GM12878 (cell line): Measurements from ENCODE around the gene CD14. TPM values are rescaled to one million over a fixed set of nuclear protein-coding genes. Genes with fewer than 3 reads are reported as not detected.
A peak's percentile ranks its signal among the peaks of the same experiment; 100 is the strongest.

ENCODE experiments used
- ATAC-seq: fragments of 200-7000 bp; cut with Tn5 transposase; 3 replicates; pipeline ENCODE4 v1.9.1; 2020; ENCODE audit warnings: mild to moderate bottlenecking, moderate library complexity
- BruUV-seq: library from RNA; stranded (reverse); fragments of 400-500 nt; replicated peaks from 2 replicates; lab custom pipeline; 2021; lab: Mats Ljungman, UMichigan
- CTCF ChIA-PET: fragments of 300-600 bp; sonication (Branson Sonifier 250); formaldehyde crosslinking; extraction: SDS; loops from one replicate; lab custom pipeline; 2021; ENCODE audit warnings: inconsistent platforms; lab: Yijun Ruan, JAX
- POLR2A ChIA-PET: fragments of 350-600 bp; formaldehyde crosslinking; extraction: SDS; loops from one replicate; lab custom pipeline; 2021; ENCODE audit warnings: inconsistent platforms; lab: Charles Lee
- RAD21 ChIA-PET: fragments of 300-600 bp; sonication (Branson Sonifier 250); formaldehyde crosslinking; loops from one replicate; lab custom pipeline; 2023; ENCODE audit warnings: antibody characterized with exemption; ENCODE audit not compliant: unreplicated experiment; lab: Charles Lee
- SMC1A ChIA-PET: fragments of 300-600 bp; sonication (Branson Sonifier 250); formaldehyde crosslinking; loops from one replicate; lab custom pipeline; 2023; ENCODE audit not compliant: unreplicated experiment, uncharacterized antibody; lab: Charles Lee
- DNase-seq: peaks from one replicate; pipeline ENCODE4 v3.0.0-alpha.2; 2011; ENCODE audit warnings: low read depth, low spot score
- FAIRE-seq: peaks from 3 replicates; lab custom pipeline; 2011; peaks lifted over from hg19 to GRCh38; lab: Jason Lieb, UNC
- H2AFZ ChIP-seq: 2 replicates; pipeline ENCODE4 v1.6.0; 2011; ENCODE audit warnings: low read depth, low read length, control low read depth; ENCODE audit not compliant: control insufficient read depth
- H3K27ac ChIP-seq: 2 replicates; pipeline ENCODE4 v1.5.1; 2011; ENCODE audit warnings: control low read depth; ENCODE audit not compliant: control insufficient read depth, insufficient read depth
- H3K27me3 ChIP-seq, 2 experiments: replicated peaks in 1 of 2; 2 replicates each; pipeline versions ENCODE4 v1.6.0 to v1.6.1; 2011; ENCODE audit warnings: low read length in 1 of 2; ENCODE audit not compliant: control insufficient read depth in 2 of 2, insufficient read depth in 2 of 2
- H3K36me3 ChIP-seq, 2 experiments: 2 replicates each; pipeline ENCODE4 v1.5.1; 2011; ENCODE audit warnings: low read length in 1 of 2; ENCODE audit not compliant: control insufficient read depth in 2 of 2, insufficient read depth in 2 of 2
- H3K4me1 ChIP-seq: 2 replicates; pipeline ENCODE4 v1.6.1; 2011; ENCODE audit warnings: mild to moderate bottlenecking, low read length, moderate library complexity, mixed read lengths; ENCODE audit not compliant: control insufficient read depth, insufficient read depth
- H3K4me2 ChIP-seq: 2 replicates; pipeline ENCODE4 v1.6.0; 2011; ENCODE audit warnings: control low read depth; ENCODE audit not compliant: control insufficient read depth, insufficient read depth
- H3K4me3 ChIP-seq: fragments of 200-600 bp; sonication (generic); 2 replicates; pipeline ENCODE4 v1.5.1; 2016
- H3K79me2 ChIP-seq: 2 replicates; pipeline ENCODE4 v1.6.0; 2011; ENCODE audit warnings: low read length; ENCODE audit not compliant: control insufficient read depth, insufficient read depth
- H3K9ac ChIP-seq: 2 replicates; pipeline ENCODE4 v1.8.0; 2011; ENCODE audit warnings: low read length, control low read depth, mixed read lengths; ENCODE audit not compliant: control insufficient read depth, insufficient read depth
- H3K9me3 ChIP-seq: replicated peaks from 3 replicates; pipeline ENCODE4 v1.5.1; 2011; ENCODE audit warnings: mild to moderate bottlenecking, low read length; ENCODE audit not compliant: control insufficient read depth, insufficient read depth
- H4K20me1 ChIP-seq: 2 replicates; pipeline ENCODE4 v1.6.0; 2011; ENCODE audit not compliant: control insufficient read depth, insufficient read depth
- BMI1 ChIP-seq: fragments of 450-650 bp; IDR thresholded peaks from 2 replicates; pipeline ENCODE4 v1.6.1; 2016; ENCODE audit warnings: mild to moderate bottlenecking, moderate library complexity, borderline replicate concordance
- CEBPB ChIP-seq, 2 experiments: fragments of 150-350 bp in 1 of 2; IDR thresholded peaks; 2 replicates each; pipeline ENCODE4 v1.6.1; 2012 to 2014; ENCODE audit warnings: low read depth in 2 of 2, low read length in 2 of 2, borderline replicate concordance in 1 of 2, inconsistent platforms in 1 of 2
- GATAD2B ChIP-seq: fragments of 450-650 bp; conservative IDR thresholded peaks from 2 replicates; pipeline ENCODE4 v1.6.1; 2017; ENCODE audit warnings: low read depth, mild to moderate bottlenecking, moderate library complexity
- HCFC1 ChIP-seq: fragments of 150-350 bp; IDR thresholded peaks from 2 replicates; pipeline ENCODE4 v1.6.1; 2014; ENCODE audit warnings: low read length
- NFYA ChIP-seq: IDR thresholded peaks from 2 replicates; pipeline ENCODE4 v1.6.1; 2011; ENCODE audit warnings: low read depth, mild to moderate bottlenecking, low read length, improper control_type of control experiment, borderline replicate concordance
- RBBP5 ChIP-seq: fragments of 200-600 bp; sonication (generic); conservative IDR thresholded peaks from 2 replicates; pipeline ENCODE4 v1.6.1; 2016
- RUNX3 ChIP-seq: IDR thresholded peaks from 2 replicates; pipeline ENCODE4 v1.6.1; 2012; ENCODE audit warnings: low read length, inconsistent platforms
- SIX5 ChIP-seq: IDR thresholded peaks from 2 replicates; pipeline ENCODE4 v1.6.1; 2011; ENCODE audit warnings: mild to moderate bottlenecking, low read depth, low read length, moderate library complexity; ENCODE audit not compliant: severe bottlenecking
- SREBF2 ChIP-seq: IDR thresholded peaks from 2 replicates; pipeline ENCODE4 v1.6.1; 2012; ENCODE audit warnings: mild to moderate bottlenecking, low read length
- TBL1XR1 ChIP-seq: IDR thresholded peaks from 2 replicates; pipeline ENCODE4 v1.6.1; 2012; ENCODE audit warnings: low read depth, low read length, improper control_type of control experiment
- YY1 ChIP-seq: IDR thresholded peaks from 2 replicates; pipeline ENCODE4 v1.6.1; 2011; ENCODE audit warnings: low read depth, mild to moderate bottlenecking, low read length
- WGBS: methylation state at CpG from one replicate; pipeline ENCODE4 v1.1.6; 2016; ENCODE audit warnings: low lambda C conversion rate; ENCODE audit not compliant: insufficient replicate concordance, insufficient coverage; ENCODE audit errors: missing lambda C conversion rate; 5-methylcytosine and 5-hydroxymethylcytosine counted together
- in situ Hi-C: fragments of 300-500 bp; cut with MboI; formaldehyde crosslinking; loops from 9 replicates; pipeline ENCODE4 v1.14.3; 2018; ENCODE audit warnings: mixed read lengths
- intact Hi-C: fragments of 100-400 bp; cut with micrococcal nuclease; formaldehyde crosslinking; loops from one replicate; pipeline ENCODE4 v1.14.2; 2022; ENCODE audit not compliant: unreplicated experiment
- polyA plus RNA-seq, 11 experiments: library from polyadenylated mRNA; depleted of rRNA in 4 of 11; unstranded in 6 of 11; stranded (reverse) in 5 of 11; fragments of >200 nt; fragmentation: Nextera tagmentation in 4 of 11; fragmentation: Illumina TruSeq in 1 of 11; extraction: Ambion mirVana in 4 of 11; extraction: Trizol in 1 of 11; gene quantifications; 1 replicate in 1 of 11; 2 replicates in 10 of 11; pipeline versions ENCODE4 v1.2.1 to v1.2.3, GENCODE V29; 2011 to 2016; ENCODE audit warnings: inconsistent platforms in 2 of 11, missing spikeins in 2 of 11, low read depth in 1 of 11
- total RNA-seq, 4 experiments: library from RNA; depleted of rRNA in 3 of 4; stranded (reverse); fragments of >200 nt in 3 of 4; fragmentation: Illumina TruSeq in 1 of 4; extraction: Trizol in 1 of 4; gene quantifications; 2 replicates each; pipeline versions ENCODE4 v1.2.1 to v1.2.3, GENCODE V29; 2013 to 2021
- TF ChIP-seq, protein P1 (sequence below): IDR thresholded peaks from 2 replicates; pipeline ENCODE4 v1.6.1; 2011; ENCODE audit warnings: low read depth, low read length, improper control_type of control experiment, borderline replicate concordance
- TF ChIP-seq, protein P2 (sequence below): fragments of 450-650 bp; IDR thresholded peaks from 2 replicates; pipeline ENCODE4 v1.6.1; 2018; ENCODE audit warnings: borderline replicate concordance, mild to moderate bottlenecking; ENCODE audit not compliant: partially characterized antibody
- TF ChIP-seq, protein P3 (sequence below): fragments of 450-650 bp; IDR thresholded peaks from 2 replicates; pipeline ENCODE4 v1.6.1; 2016; ENCODE audit warnings: mild to moderate bottlenecking

Gene CD14
- total and polyA plus RNA-seq, 10 of the 15 experiments (the other 5 are each of a cell fraction or from before 2014, with no cell fraction given), result 0.09 to 0.72 (median 0.18) TPM; not detected in 5

DNA sequence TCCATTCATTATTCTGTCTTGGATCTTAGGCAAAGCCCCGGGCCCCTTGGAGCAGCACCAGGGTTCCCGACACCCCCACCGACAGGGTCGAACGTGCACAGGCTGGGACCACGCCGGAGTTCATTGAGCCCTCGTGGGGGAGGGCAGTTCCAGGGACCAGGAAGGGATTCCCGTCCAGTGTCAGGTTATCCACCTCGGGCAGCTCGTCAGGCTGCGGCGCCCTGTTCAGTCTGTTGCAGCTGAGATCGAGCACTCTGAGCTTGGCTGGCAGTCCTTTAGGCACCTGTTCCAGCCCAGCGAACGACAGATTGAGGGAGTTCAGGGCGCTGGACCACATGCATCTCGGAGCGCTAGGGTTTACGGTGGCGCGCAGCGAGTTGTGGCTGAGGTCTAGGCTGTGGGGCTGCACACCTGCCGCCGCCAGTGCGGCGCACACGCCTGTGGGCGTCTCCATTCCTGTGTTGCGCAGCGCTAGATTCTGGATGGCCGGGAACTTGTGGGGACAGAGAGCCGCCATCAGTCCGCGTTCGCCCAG, 1.1 kb downstream of the CD14 start:
- BruUV-seq, result no TSS peak
- peak overlapping the region; percentile 91 for H2AFZ ChIP-seq

More for the DNA sequence above, 1.1 kb downstream of the CD14 start:
- RAD21 ChIA-PET, result no interaction called here
- peaks cover 1% of the 10 kb centered on the region; the same call in 1 of the 3 replicates for H3K9me3 ChIP-seq
- 49% methylated on average over 36 of the region's 36 CpGs for WGBS
- H3K27me3 ChIP-seq, result peaks cover 3 to 4% of the 10 kb centered on the region in 2 experiments; a peak in 2 of 4 replicates
- no peaks in the 10 kb centered on the region for H4K20me1 ChIP-seq
- CTCF ChIA-PET, result no interaction called here
- TF ChIP-seq BMI1 (no peak), RBBP5 (no peak), RUNX3 (no peak), YY1 (peak; percentile 24; the same call in 1 of the 2 replicates), HCFC1 (no peak), CEBPB (IDR thresholded peaks at IDR 0.05; ENCODE audit: borderline replicate concordance in 1 of 2, low read depth in 2 of 2, low read length in 2 of 2) (no peak), GATAD2B (no peak), SIX5 (no peak), NFYA (no peak), TBL1XR1 (no peak), SREBF2 (no peak)
- TF ChIP-seq, protein P1, sequence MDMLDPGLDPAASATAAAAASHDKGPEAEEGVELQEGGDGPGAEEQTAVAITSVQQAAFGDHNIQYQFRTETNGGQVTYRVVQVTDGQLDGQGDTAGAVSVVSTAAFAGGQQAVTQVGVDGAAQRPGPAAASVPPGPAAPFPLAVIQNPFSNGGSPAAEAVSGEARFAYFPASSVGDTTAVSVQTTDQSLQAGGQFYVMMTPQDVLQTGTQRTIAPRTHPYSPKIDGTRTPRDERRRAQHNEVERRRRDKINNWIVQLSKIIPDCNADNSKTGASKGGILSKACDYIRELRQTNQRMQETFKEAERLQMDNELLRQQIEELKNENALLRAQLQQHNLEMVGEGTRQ, result no peak
- TF ChIP-seq, protein P2, sequence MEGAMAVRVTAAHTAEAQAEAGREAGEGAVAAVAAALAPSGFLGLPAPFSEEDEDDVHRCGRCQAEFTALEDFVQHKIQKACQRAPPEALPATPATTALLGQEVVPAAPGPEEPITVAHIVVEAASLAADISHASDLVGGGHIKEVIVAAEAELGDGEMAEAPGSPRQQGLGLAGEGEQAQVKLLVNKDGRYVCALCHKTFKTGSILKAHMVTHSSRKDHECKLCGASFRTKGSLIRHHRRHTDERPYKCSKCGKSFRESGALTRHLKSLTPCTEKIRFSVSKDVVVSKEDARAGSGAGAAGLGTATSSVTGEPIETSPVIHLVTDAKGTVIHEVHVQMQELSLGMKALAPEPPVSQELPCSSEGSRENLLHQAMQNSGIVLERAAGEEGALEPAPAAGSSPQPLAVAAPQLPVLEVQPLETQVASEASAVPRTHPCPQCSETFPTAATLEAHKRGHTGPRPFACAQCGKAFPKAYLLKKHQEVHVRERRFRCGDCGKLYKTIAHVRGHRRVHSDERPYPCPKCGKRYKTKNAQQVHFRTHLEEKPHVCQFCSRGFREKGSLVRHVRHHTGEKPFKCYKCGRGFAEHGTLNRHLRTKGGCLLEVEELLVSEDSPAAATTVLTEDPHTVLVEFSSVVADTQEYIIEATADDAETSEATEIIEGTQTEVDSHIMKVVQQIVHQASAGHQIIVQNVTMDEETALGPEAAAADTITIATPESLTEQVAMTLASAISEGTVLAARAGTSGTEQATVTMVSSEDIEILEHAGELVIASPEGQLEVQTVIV, result no peak
- TF ChIP-seq, protein P3, sequence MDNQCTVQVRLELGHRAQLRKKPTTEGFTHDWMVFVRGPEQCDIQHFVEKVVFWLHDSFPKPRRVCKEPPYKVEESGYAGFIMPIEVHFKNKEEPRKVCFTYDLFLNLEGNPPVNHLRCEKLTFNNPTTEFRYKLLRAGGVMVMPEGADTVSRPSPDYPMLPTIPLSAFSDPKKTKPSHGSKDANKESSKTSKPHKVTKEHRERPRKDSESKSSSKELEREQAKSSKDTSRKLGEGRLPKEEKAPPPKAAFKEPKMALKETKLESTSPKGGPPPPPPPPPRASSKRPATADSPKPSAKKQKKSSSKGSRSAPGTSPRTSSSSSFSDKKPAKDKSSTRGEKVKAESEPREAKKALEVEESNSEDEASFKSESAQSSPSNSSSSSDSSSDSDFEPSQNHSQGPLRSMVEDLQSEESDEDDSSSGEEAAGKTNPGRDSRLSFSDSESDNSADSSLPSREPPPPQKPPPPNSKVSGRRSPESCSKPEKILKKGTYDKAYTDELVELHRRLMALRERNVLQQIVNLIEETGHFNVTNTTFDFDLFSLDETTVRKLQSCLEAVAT, result 0 out of 2 replicates have a peak, but pooled peaks have one; percentile 27
- POLR2A ChIA-PET, result no interaction called here
- H3K4me1 ChIP-seq, result peaks cover 13% of the 10 kb centered on the region
- H3K9ac ChIP-seq, result peak overlapping the region; percentile 19; the same call in 1 of the 2 replicates
- DNase-seq (no peak), FAIRE-seq (no peak), ATAC-seq (peak; percentile 52)
- peak overlapping the region; percentile 58 for H3K4me3 ChIP-seq
- no peaks in the 10 kb centered on the region for H3K36me3 ChIP-seq
- in situ Hi-C loops (no loop called here), intact Hi-C loops (no loop called here)
- SMC1A ChIA-PET, result interaction anchor here (1.2 kb wide), 1 partner anchor 258 kb away, joined by 3 read pairs; no protein-coding TSS in a partner anchor
- no peaks in the 10 kb centered on the region for H3K79me2 ChIP-seq
- no peak overlapping the region for H3K27ac ChIP-seq
- peak overlapping the region; percentile 99 for H3K4me2 ChIP-seq
